ENCODE measurements around the gene ACSF2.

- no peak for TF ChIP-seq CTCF (optimal IDR thresholded peaks at IDR 0.05 in 1 of 3, IDR thresholded peaks at IDR 0.05 in 1 of 3, conservative IDR thresholded peaks at IDR 0.05 in 1 of 3; ENCODE audit: extremely low read depth in 1 of 3, insufficient read depth in 2 of 3, low read length in 3 of 3)
- no peak for TF ChIP-seq EZH2 (IDR thresholded peaks at IDR 0.05; ENCODE audit: low read length)
These were observed 19.8 kb downstream of the ACSF2 start for GRCh38 chr17:50445730-50446325.
